ENCODE results near the gene RMI2. TPM values are rescaled to one million over a fixed set of nuclear protein-coding genes. Genes with fewer than 3 reads are reported as not detected.

RMI2 gene
- total and polyA plus RNA-seq, 4 donors = 0.28 to 8.5 (median 0.83) TPM

DNA sequence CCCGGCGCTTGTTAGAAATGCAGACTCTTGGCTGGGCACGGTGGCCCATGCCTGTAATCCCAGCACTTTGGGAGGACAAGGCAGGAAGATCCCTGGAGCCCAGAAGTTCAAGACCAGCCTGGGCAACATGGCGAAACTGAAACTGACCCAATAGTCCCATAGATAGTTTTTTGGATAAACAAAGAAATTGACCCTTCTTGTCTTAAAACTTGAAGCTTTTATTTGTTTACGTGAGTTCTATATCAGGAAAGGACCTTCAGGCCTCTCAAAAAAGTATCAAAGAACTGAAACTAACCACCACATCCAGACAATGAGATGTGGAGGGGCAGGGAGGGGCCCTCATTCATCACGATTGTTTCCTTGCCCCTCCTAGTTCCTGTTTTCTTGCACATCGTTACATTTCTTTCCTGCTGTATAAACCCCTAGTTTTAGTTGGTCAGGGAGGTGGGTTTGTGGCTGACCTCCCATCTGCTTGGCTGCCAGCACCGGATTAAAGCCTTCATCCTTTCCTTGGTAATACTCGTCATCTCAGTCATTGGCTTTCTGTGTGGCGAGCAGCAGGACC, 34.2 kb upstream of the RMI2 start:
- no peak for DNase-seq (ENCODE audit: low spot score)
- Histone ChIP-seq H3K27ac (ENCODE audit: low read depth in 1 of 2, low read length in 2 of 2) (no peak overlapping the region), H3K27me3 (ENCODE audit: control insufficient read depth in 4 of 4, insufficient read depth in 4 of 4, low read length in 3 of 4) (no peaks in the 10 kb centered on the region), H3K9me3 (ENCODE audit: control insufficient read depth in 4 of 4, low read length in 3 of 4) (no peaks in the 10 kb centered on the region), H3K36me3 (ENCODE audit: control insufficient read depth in 4 of 4, insufficient read depth in 3 of 4, low read depth in 1 of 4, low read length in 3 of 4) (no peaks in the 10 kb centered on the region), H3K9ac (ENCODE audit: low read depth in 1 of 2, low read length in 2 of 2) (no peak overlapping the region), H3K4me3 (ENCODE audit: low read depth in 1 of 3, low read length in 3 of 3) (no peak overlapping the region), H3K4me1 (ENCODE audit: control insufficient read depth in 4 of 4, insufficient read depth in 4 of 4, low read length in 3 of 4) (peaks cover 0 to 5% (median 1%) of the 10 kb centered on the region in 4 donors)
- WGBS = 82% methylated on average over 10 of the region's 10 CpGs
- TF ChIP-seq HNF4G (IDR thresholded peaks at IDR 0.05) (no peak), YY1 (IDR thresholded peaks at IDR 0.05) (no peak), FOXA1 (IDR thresholded peaks at IDR 0.05) (no peak)

DNA sequence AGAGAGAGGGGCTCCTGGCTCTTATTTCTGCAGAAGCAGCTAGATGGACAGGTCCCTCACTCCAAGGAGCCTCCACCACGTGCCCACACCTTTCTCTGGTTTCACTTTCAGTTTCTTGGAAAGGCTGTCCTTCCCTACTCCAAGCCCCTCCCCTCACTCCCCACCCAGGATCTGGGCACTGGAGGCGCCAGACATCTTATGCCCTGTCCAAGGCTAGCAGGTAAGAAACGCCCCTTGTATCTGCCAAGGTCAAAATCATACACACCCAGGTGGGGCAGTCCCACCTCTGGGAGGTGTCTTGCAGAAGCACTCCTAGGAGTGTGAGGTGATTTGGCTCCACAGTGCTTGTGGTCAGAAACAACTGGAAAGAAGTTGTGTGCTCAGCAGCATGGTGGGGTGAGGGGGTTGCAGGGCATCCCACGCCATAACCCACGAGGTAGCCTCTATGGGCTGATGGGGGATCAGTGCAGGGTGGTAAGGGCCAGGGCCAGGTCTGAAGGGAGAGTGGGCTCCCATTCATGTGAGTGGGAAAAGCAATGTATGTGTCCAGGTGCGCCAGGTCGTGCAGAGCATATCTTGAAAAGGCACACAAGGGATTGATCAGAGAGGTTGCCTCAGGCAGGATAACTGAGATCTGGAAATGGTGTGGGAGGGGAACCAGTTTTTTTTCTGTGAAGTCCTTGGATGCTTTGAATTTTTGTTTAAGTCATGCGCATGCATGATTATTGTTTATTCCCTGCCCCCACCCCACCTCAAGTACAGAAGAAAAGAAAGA, 32.4 kb upstream of the RMI2 start:
- DNase-seq (ENCODE audit: low spot score) = no peak
- H3K36me3 ChIP-seq (ENCODE audit: control insufficient read depth in 4 of 4, insufficient read depth in 3 of 4, low read depth in 1 of 4, low read length in 3 of 4) = no peaks in the 10 kb centered on the region
- no peaks in the 10 kb centered on the region for H3K27me3 ChIP-seq (ENCODE audit: control insufficient read depth in 4 of 4, insufficient read depth in 4 of 4, low read length in 3 of 4)
- no peaks in the 10 kb centered on the region for H3K9me3 ChIP-seq (ENCODE audit: control insufficient read depth in 4 of 4, low read length in 3 of 4)
- TF ChIP-seq CTCF (IDR thresholded peaks at IDR 0.05; ENCODE audit: low read depth, low read length, missing input control) (no peak), YY1 (IDR thresholded peaks at IDR 0.05) (no peak), GABPA (IDR thresholded peaks at IDR 0.05 in 1 of 2, conservative IDR thresholded peaks at IDR 0.05 in 1 of 2) (no peak), HNF4G (IDR thresholded peaks at IDR 0.05) (no peak), REST (IDR thresholded peaks at IDR 0.05) (no peak), TAF1 (conservative IDR thresholded peaks at IDR 0.05) (no peak), MAX (IDR thresholded peaks at IDR 0.05) (no peak), RAD21 (IDR thresholded peaks at IDR 0.05) (no peak), FOXA1 (IDR thresholded peaks at IDR 0.05) (no peak), RXRA (IDR thresholded peaks at IDR 0.05) (no peak), HNF4A (conservative IDR thresholded peaks at IDR 0.05) (no peak), JUND (IDR thresholded peaks at IDR 0.05) (no peak), FOXA2 (IDR thresholded peaks at IDR 0.05) (no peak), NR2F2 (IDR thresholded peaks at IDR 0.05) (no peak), SP1 (IDR thresholded peaks at IDR 0.05) (no peak)
- TF ChIP-seq, protein P1, sequence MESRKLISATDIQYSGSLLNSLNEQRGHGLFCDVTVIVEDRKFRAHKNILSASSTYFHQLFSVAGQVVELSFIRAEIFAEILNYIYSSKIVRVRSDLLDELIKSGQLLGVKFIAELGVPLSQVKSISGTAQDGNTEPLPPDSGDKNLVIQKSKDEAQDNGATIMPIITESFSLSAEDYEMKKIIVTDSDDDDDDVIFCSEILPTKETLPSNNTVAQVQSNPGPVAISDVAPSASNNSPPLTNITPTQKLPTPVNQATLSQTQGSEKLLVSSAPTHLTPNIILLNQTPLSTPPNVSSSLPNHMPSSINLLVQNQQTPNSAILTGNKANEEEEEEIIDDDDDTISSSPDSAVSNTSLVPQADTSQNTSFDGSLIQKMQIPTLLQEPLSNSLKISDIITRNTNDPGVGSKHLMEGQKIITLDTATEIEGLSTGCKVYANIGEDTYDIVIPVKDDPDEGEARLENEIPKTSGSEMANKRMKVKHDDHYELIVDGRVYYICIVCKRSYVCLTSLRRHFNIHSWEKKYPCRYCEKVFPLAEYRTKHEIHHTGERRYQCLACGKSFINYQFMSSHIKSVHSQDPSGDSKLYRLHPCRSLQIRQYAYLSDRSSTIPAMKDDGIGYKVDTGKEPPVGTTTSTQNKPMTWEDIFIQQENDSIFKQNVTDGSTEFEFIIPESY (IDR thresholded peaks at IDR 0.05) = no peak
- TF ChIP-seq, protein P2, sequence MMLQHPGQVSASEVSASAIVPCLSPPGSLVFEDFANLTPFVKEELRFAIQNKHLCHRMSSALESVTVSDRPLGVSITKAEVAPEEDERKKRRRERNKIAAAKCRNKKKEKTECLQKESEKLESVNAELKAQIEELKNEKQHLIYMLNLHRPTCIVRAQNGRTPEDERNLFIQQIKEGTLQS (IDR thresholded peaks at IDR 0.05) = no peak
- H3K4me3 ChIP-seq (ENCODE audit: low read depth in 1 of 3, low read length in 3 of 3) = no peak overlapping the region
- H3K4me1 ChIP-seq (ENCODE audit: control insufficient read depth in 4 of 4, insufficient read depth in 4 of 4, low read length in 3 of 4) = no peaks in the 10 kb centered on the region
- H3K9ac ChIP-seq (ENCODE audit: low read depth in 1 of 2, low read length in 2 of 2) = no peak overlapping the region
- 73% methylated on average over 8 of the region's 8 CpGs for WGBS
- no peak overlapping the region for H3K27ac ChIP-seq (ENCODE audit: low read depth in 1 of 2, low read length in 2 of 2)

Data from liver (tissue), 9 donors.